WTC11 (cell line): ENCODE data around the gene IL27RA. TPM values are rescaled to one million over a fixed set of nuclear protein-coding genes. Genes with fewer than 3 reads are reported as not detected.

ENCODE experiments used
- ATAC-seq: fragments of 200-7000 bp; cut with Tn5 transposase; 2 replicates; pipeline ENCODE4 v1.10.0; 2021; ENCODE audit warnings: mild to moderate bottlenecking, moderate library complexity
- CTCF ChIA-PET: fragments of 300-600 bp; sonication (Branson Sonifier 250); formaldehyde crosslinking; loops from one replicate; lab custom pipeline; 2021; ENCODE audit warnings: antibody characterized with exemption; lab: Charles Lee
- POLR2A ChIA-PET: fragments of 350-600 bp; sonication (Branson Sonifier 250); formaldehyde crosslinking; loops from one replicate; lab custom pipeline; 2021; ENCODE audit warnings: antibody characterized with exemption; lab: Charles Lee
- DNase-seq: peaks from one replicate; pipeline ENCODE4 v3.0.0; 2021; ENCODE audit warnings: low spot score
- H3K27ac Mint-ChIP-seq: 2 replicates; pipeline ENCODE4 v1.8.0; 2021; ENCODE audit warnings: mixed read lengths
- H3K27me3 Mint-ChIP-seq: 2 replicates; pipeline ENCODE4 v1.8.0; 2021; ENCODE audit warnings: low read depth, mild to moderate bottlenecking, moderate library complexity, mixed read lengths
- H3K36me3 Mint-ChIP-seq: 2 replicates; pipeline ENCODE4 v1.8.0; 2021; ENCODE audit warnings: mixed read lengths
- H3K4me1 Mint-ChIP-seq: 2 replicates; pipeline ENCODE4 v1.8.0; 2022; ENCODE audit warnings: mixed read lengths
- H3K4me3 Mint-ChIP-seq: 2 replicates; pipeline ENCODE4 v1.8.0; 2021; ENCODE audit warnings: mild to moderate bottlenecking, moderate library complexity, mixed read lengths
- H3K9me3 Mint-ChIP-seq: 2 replicates; pipeline ENCODE4 v1.8.0; 2021; ENCODE audit warnings: mixed read lengths
- ATF3 ChIP-seq: sonication (generic); formaldehyde crosslinking; conservative IDR thresholded peaks from 2 replicates; pipeline ENCODE4 v1.8.1; 2022; ENCODE audit warnings: mild to moderate bottlenecking, missing genetic modification reagents
- E2F5 ChIP-seq: sonication (generic); formaldehyde crosslinking; IDR thresholded peaks from 2 replicates; pipeline ENCODE4 v1.8.1; 2022; ENCODE audit warnings: mild to moderate bottlenecking, moderate library complexity, missing genetic modification reagents
- ESRRA ChIP-seq: sonication (generic); formaldehyde crosslinking; IDR thresholded peaks from 2 replicates; pipeline ENCODE4 v1.8.1; 2022; ENCODE audit warnings: mild to moderate bottlenecking, missing genetic modification reagents, borderline replicate concordance
- FOXJ3 ChIP-seq: sonication (generic); formaldehyde crosslinking; IDR thresholded peaks from 2 replicates; pipeline ENCODE4 v1.9.0; 2021; ENCODE audit warnings: missing genetic modification reagents, mild to moderate bottlenecking, borderline replicate concordance
- FOXP1 ChIP-seq: sonication (generic); formaldehyde crosslinking; IDR thresholded peaks from 2 replicates; pipeline ENCODE4 v1.8.0; 2022; ENCODE audit warnings: missing genetic modification reagents, mild to moderate bottlenecking, moderate library complexity, borderline replicate concordance
- KAT7 ChIP-seq: sonication (generic); formaldehyde crosslinking; IDR thresholded peaks from 2 replicates; pipeline ENCODE4 v1.8.1; 2023; ENCODE audit warnings: missing genetic modification reagents, mild to moderate bottlenecking, borderline replicate concordance
- NR2C2 ChIP-seq: sonication (generic); formaldehyde crosslinking; IDR thresholded peaks from 2 replicates; pipeline ENCODE4 v1.8.0; 2022; ENCODE audit warnings: mild to moderate bottlenecking, missing genetic modification reagents
- PREB ChIP-seq: sonication (generic); formaldehyde crosslinking; IDR thresholded peaks from 2 replicates; pipeline ENCODE4 v1.8.1; 2022; ENCODE audit warnings: mild to moderate bottlenecking, missing genetic modification reagents, moderate library complexity, borderline replicate concordance
- RORB ChIP-seq: fragments of 250-450 bp; sonication (Bioruptor Pico); IDR thresholded peaks from 2 replicates; pipeline ENCODE4 v1.9.0; 2021; ENCODE audit warnings: mild to moderate bottlenecking
- SMAD3 ChIP-seq: sonication (generic); formaldehyde crosslinking; IDR thresholded peaks from 2 replicates; pipeline ENCODE4 v1.8.0; 2022; ENCODE audit warnings: missing genetic modification reagents, mild to moderate bottlenecking, borderline replicate concordance
- SMAD4 ChIP-seq: sonication (generic); formaldehyde crosslinking; IDR thresholded peaks from 2 replicates; pipeline ENCODE4 v1.8.0; 2022; ENCODE audit warnings: mild to moderate bottlenecking, missing genetic modification reagents
- SOX15 ChIP-seq: fragments of 250-450 bp; sonication (Bioruptor Pico); IDR thresholded peaks from 2 replicates; pipeline ENCODE4 v1.9.0; 2021; ENCODE audit warnings: mild to moderate bottlenecking
- SP1 ChIP-seq: sonication (generic); formaldehyde crosslinking; conservative IDR thresholded peaks from 2 replicates; pipeline ENCODE4 v1.8.1; 2022; ENCODE audit warnings: missing genetic modification reagents
- TEAD4 ChIP-seq: sonication (generic); formaldehyde crosslinking; IDR thresholded peaks from 2 replicates; pipeline ENCODE4 v1.8.0; 2022; ENCODE audit warnings: mild to moderate bottlenecking, missing genetic modification reagents
- TP53 ChIP-seq: sonication (generic); formaldehyde crosslinking; IDR thresholded peaks from 2 replicates; pipeline ENCODE4 v1.8.1; 2023; ENCODE audit warnings: mild to moderate bottlenecking, missing genetic modification reagents
- ZBTB21 ChIP-seq: sonication (generic); formaldehyde crosslinking; IDR thresholded peaks from 2 replicates; pipeline ENCODE4 v1.8.1; 2023; ENCODE audit warnings: mild to moderate bottlenecking, missing genetic modification reagents, borderline replicate concordance
- ZMAT4 ChIP-seq: fragments of 250-450 bp; sonication (Bioruptor Pico); IDR thresholded peaks from 2 replicates; pipeline ENCODE4 v1.9.0; 2021; ENCODE audit warnings: mild to moderate bottlenecking
- ZNF219 ChIP-seq: sonication (generic); formaldehyde crosslinking; IDR thresholded peaks from 2 replicates; pipeline ENCODE4 v1.8.0; 2023; ENCODE audit warnings: missing genetic modification reagents, mild to moderate bottlenecking, borderline replicate concordance
- ZNF396 ChIP-seq: fragments of 250-450 bp; sonication (Bioruptor Pico); IDR thresholded peaks from 2 replicates; pipeline ENCODE4 v1.8.0; 2021; ENCODE audit warnings: mild to moderate bottlenecking, moderate library complexity, borderline replicate concordance
- ZNF416 ChIP-seq: fragments of 250-450 bp; sonication (Bioruptor Pico); IDR thresholded peaks from 2 replicates; pipeline ENCODE4 v1.9.0; 2021; ENCODE audit warnings: mild to moderate bottlenecking, inconsistent platforms
- ZNF423 ChIP-seq: fragments of 250-450 bp; sonication (Bioruptor Pico); IDR thresholded peaks from 2 replicates; pipeline ENCODE4 v2.1.2; 2022; ENCODE audit warnings: mild to moderate bottlenecking, moderate library complexity
- ZSCAN18 ChIP-seq: fragments of 250-450 bp; sonication (Bioruptor Pico); IDR thresholded peaks from 2 replicates; pipeline ENCODE4 v2.1.2; 2022; ENCODE audit warnings: mild to moderate bottlenecking, moderate library complexity
- total RNA-seq: library from RNA; stranded (reverse); gene quantifications from 3 replicates; pipeline ENCODE4 v1.2.3, GENCODE V29; 2021
- TF ChIP-seq, protein P1 (sequence below): sonication (generic); formaldehyde crosslinking; IDR thresholded peaks from 2 replicates; pipeline ENCODE4 v1.8.1; 2022; ENCODE audit warnings: low read depth, mild to moderate bottlenecking, moderate library complexity, missing genetic modification reagents, borderline replicate concordance

IL27RA gene
- total RNA-seq, 1 experiment from 2014 or later: 12.2 TPM

GRCh38 chr19:13999085-13999484, 32.5 kb upstream of the IL27RA start:
- ChIA-PET CTCF (no interaction called here), POLR2A (no interaction called here)
- no peak for TF ChIP-seq TEAD4 (CRISPR knock-in tag)
- no peak for TF ChIP-seq ZNF416
- TF ChIP-seq ATF3 (CRISPR knock-in tag): no peak
- no peak for TF ChIP-seq ZNF396 (CRISPR knock-in tag)
- no peak for TF ChIP-seq RORB
- no peak for TF ChIP-seq SMAD4
- no peak for TF ChIP-seq E2F5 (CRISPR knock-in tag)
- TF ChIP-seq SMAD3 (CRISPR knock-in tag): no peak
- no peak for TF ChIP-seq NR2C2 (CRISPR knock-in tag)
- TF ChIP-seq ESRRA: no peak
- no peak for TF ChIP-seq FOXP1 (CRISPR knock-in tag)
- TF ChIP-seq SP1 (CRISPR knock-in tag): no peak
- no peak for TF ChIP-seq ZSCAN18
- no peak for TF ChIP-seq ZMAT4
- TF ChIP-seq TP53: no peak
- no peak for TF ChIP-seq ZNF219 (CRISPR knock-in tag)
- TF ChIP-seq ZBTB21 (CRISPR knock-in tag): no peak
- TF ChIP-seq ZNF423 (CRISPR knock-in tag): no peak
- TF ChIP-seq PREB (CRISPR knock-in tag): no peak
- TF ChIP-seq KAT7 (CRISPR knock-in tag): no peak
- DNase-seq (no peak), ATAC-seq (no peak)
- Mint-ChIP-seq H3K4me1 (peaks cover 8% of the 10 kb centered on the region), H3K36me3 (peaks cover 31% of the 10 kb centered on the region), H3K9me3 (peaks cover 11% of the 10 kb centered on the region), H3K4me3 (no peak overlapping the region), H3K27me3 (no peaks in the 10 kb centered on the region), H3K27ac (no peak overlapping the region)

DNA sequence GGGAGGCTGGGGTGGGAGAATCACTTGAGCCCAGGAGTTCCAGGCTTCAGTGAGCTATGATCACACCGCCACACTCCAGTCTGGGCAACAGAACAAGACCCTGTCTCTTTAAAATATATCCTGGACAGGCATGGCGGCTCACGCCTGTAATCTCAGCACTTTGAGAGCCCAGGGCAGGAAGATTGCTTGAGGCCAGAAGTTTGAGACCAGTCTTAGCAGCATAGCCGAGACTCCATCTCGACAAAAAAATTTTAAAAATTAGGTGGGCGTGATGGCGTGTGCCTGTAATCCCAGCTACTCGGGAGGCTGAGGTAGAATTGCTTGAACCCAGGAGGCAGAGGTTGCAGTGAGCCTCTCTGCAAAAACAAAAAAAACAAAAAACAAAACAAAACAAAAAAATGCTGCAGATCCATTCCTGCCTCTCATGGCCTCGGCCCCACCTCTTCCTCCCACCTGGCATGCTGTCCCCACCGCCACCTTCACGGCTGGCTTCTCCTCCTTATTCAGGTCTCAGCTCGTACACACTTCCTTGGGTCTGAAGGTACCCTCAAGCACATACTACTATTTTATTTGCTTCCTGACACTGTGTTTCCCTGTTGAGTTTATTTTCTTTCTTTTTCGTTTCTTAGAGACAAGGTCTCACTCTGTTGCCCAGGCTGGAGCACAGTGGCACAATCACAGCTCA, 30.7 kb upstream of the IL27RA start:
- ChIA-PET CTCF (interaction anchor here (1.5 kb wide), 1 partner anchor 58 kb away, joined by 3 read pairs; no protein-coding TSS in a partner anchor), POLR2A (no interaction called here)
- H3K27ac Mint-ChIP-seq: no peak overlapping the region
- ATAC-seq (no peak), DNase-seq (no peak)
- peaks cover 11% of the 10 kb centered on the region for H3K9me3 Mint-ChIP-seq
- TF ChIP-seq SOX15 (no peak), FOXJ3 (CRISPR knock-in tag) (no peak)
- TF ChIP-seq, protein P1, sequence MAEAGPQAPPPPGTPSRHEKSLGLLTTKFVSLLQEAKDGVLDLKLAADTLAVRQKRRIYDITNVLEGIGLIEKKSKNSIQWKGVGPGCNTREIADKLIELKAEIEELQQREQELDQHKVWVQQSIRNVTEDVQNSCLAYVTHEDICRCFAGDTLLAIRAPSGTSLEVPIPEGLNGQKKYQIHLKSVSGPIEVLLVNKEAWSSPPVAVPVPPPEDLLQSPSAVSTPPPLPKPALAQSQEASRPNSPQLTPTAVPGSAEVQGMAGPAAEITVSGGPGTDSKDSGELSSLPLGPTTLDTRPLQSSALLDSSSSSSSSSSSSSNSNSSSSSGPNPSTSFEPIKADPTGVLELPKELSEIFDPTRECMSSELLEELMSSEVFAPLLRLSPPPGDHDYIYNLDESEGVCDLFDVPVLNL (CRISPR knock-in tag): no peak
- peaks cover 19% of the 10 kb centered on the region for H3K4me1 Mint-ChIP-seq
- no peak overlapping the region for H3K4me3 Mint-ChIP-seq
- H3K36me3 Mint-ChIP-seq: peaks cover 31% of the 10 kb centered on the region
- H3K27me3 Mint-ChIP-seq: no peaks in the 10 kb centered on the region
